CD14-positive monocyte (primary cell): ENCODE data around the gene HMGN5. TPM values are rescaled to one million over a fixed set of nuclear protein-coding genes. Genes with fewer than 3 reads are reported as not detected.

Source experiments
- DNase-seq, 3 donors: peaks; one replicate each; pipeline ENCODE4 v3.0.0-alpha.2; 2011 to 2022
- H2AFZ ChIP-seq: 2 replicates; pipeline ENCODE4 v1.6.0; 2012; ENCODE audit warnings: mild to moderate bottlenecking, low read depth, low read length, inconsistent platforms; ENCODE audit not compliant: insufficient read depth, poor library complexity, severe bottlenecking
- H3K27ac ChIP-seq, 2 donors: 1 replicate in 1 of 2; 2 replicates in 1 of 2; pipeline ENCODE4 v1.5.1; 2012 to 2013; ENCODE audit warnings: low read length in 2 of 2, control low read depth in 1 of 2, inconsistent platforms in 1 of 2, low read depth in 1 of 2, mild to moderate bottlenecking in 1 of 2
- H3K27me3 ChIP-seq, 2 donors: one replicate each; pipeline versions ENCODE4 v1.6.0 to v1.6.1; 2011 to 2013; ENCODE audit warnings: low read length in 2 of 2; ENCODE audit not compliant: control insufficient read depth in 2 of 2, insufficient read depth in 2 of 2
- H3K36me3 ChIP-seq, 2 donors: replicated peaks in 1 of 2; 1 replicate in 1 of 2; 2 replicates in 1 of 2; pipeline versions ENCODE4 v1.5.1 to v1.6.1; 2012 to 2013; ENCODE audit warnings: low read length in 2 of 2, control low read depth in 1 of 2, inconsistent platforms in 1 of 2, mild to moderate bottlenecking in 1 of 2; ENCODE audit not compliant: insufficient read depth in 2 of 2, control insufficient read depth in 1 of 2
- H3K4me1 ChIP-seq, 2 donors: 1 replicate in 1 of 2; 2 replicates in 1 of 2; pipeline versions ENCODE4 v1.5.1 to v1.6.1; 2012 to 2013; ENCODE audit warnings: low read length in 2 of 2, control low read depth in 1 of 2, inconsistent platforms in 1 of 2, mild to moderate bottlenecking in 1 of 2, moderate library complexity in 1 of 2; ENCODE audit not compliant: insufficient read depth in 2 of 2, control insufficient read depth in 1 of 2
- H3K4me2 ChIP-seq: replicated peaks from 2 replicates; pipeline ENCODE3; 2012; ENCODE audit warnings: low read length, moderate library complexity, mild to moderate bottlenecking; ENCODE audit not compliant: poor library complexity, severe bottlenecking; ENCODE audit errors: extremely low read depth
- H3K4me3 ChIP-seq, 3 experiments: fragments of 200-600 bp in 1 of 3; sonication (generic) in 1 of 3; replicated peaks in 1 of 3; 1 replicate in 2 of 3; 2 replicates in 1 of 3; pipeline ENCODE4 v1.5.1; 2011 to 2013; ENCODE audit warnings: low read length in 3 of 3, mild to moderate bottlenecking in 3 of 3, control low read depth in 2 of 3, low read depth in 2 of 3, inconsistent platforms in 1 of 3, moderate library complexity in 1 of 3
- H3K79me2 ChIP-seq: 2 replicates; pipeline ENCODE4 v1.6.0; 2012; ENCODE audit warnings: mild to moderate bottlenecking, control low read depth, inconsistent platforms, low read length, moderate library complexity; ENCODE audit not compliant: insufficient read depth
- H3K9ac ChIP-seq: 2 replicates; pipeline ENCODE4 v1.6.0; 2017; ENCODE audit warnings: low read length, mild to moderate bottlenecking; ENCODE audit not compliant: insufficient read depth, poor library complexity, severe bottlenecking
- H3K9me3 ChIP-seq, 2 donors: replicated peaks in 1 of 2; 1 replicate in 1 of 2; 2 replicates in 1 of 2; pipeline versions ENCODE4 v1.5.1 to v1.6.1; 2012 to 2013; ENCODE audit warnings: low read length in 2 of 2, control low read depth in 1 of 2; ENCODE audit not compliant: control insufficient read depth in 1 of 2, insufficient read depth in 1 of 2
- H4K20me1 ChIP-seq: 2 replicates; pipeline ENCODE4 v1.6.0; 2012; ENCODE audit warnings: mild to moderate bottlenecking, low read length, control low read depth, moderate library complexity; ENCODE audit not compliant: insufficient read depth
- H3K27ac Mint-ChIP-seq, 7 donors: one replicate each; pipeline ENCODE4 v1.8.0; 2020; ENCODE audit warnings: mild to moderate bottlenecking in 7 of 7, mixed read lengths in 7 of 7, moderate library complexity in 6 of 7, inconsistent platforms in 2 of 7
- H3K27me3 Mint-ChIP-seq, 3 donors: one replicate each; pipeline ENCODE4 v1.8.0; 2021 to 2022; ENCODE audit warnings: low read depth in 3 of 3, mild to moderate bottlenecking in 3 of 3, mixed read lengths in 3 of 3, moderate library complexity in 3 of 3, inconsistent platforms in 1 of 3
- H3K36me3 Mint-ChIP-seq, 2 donors: one replicate each; pipeline ENCODE4 v1.8.0; 2020; ENCODE audit warnings: mixed read lengths in 2 of 2, inconsistent platforms in 1 of 2, mild to moderate bottlenecking in 1 of 2
- H3K4me1 Mint-ChIP-seq: one replicate; pipeline ENCODE4 v1.8.0; 2020; ENCODE audit warnings: mild to moderate bottlenecking, mixed read lengths
- H3K4me3 Mint-ChIP-seq, 2 donors: one replicate each; pipeline ENCODE4 v1.8.0; 2020; ENCODE audit warnings: mild to moderate bottlenecking in 2 of 2, mixed read lengths in 2 of 2, moderate library complexity in 1 of 2
- H3K9me3 Mint-ChIP-seq, 7 donors: one replicate each; pipeline ENCODE4 v1.8.0; 2020 to 2022; ENCODE audit warnings: mixed read lengths in 7 of 7, mild to moderate bottlenecking in 6 of 7, moderate library complexity in 6 of 7, inconsistent platforms in 2 of 7
- WGBS: methylation state at CpG from one replicate; pipeline ENCODE4 v1.1.5; 2013; ENCODE audit warnings: missing lambda C conversion rate; ENCODE audit not compliant: insufficient coverage; 5-methylcytosine and 5-hydroxymethylcytosine counted together
- intact Hi-C, 2 donors: fragments of 100-400 bp; cut with micrococcal nuclease; formaldehyde crosslinking; loops; one replicate each; pipeline versions ENCODE4 v1.15.0 to v1.15.1; 2023
- polyA plus RNA-seq, 3 donors: library from polyadenylated mRNA; depleted of rRNA in 1 of 3; unstranded in 2 of 3; stranded (reverse) in 1 of 3; fragments of 300-500 nt in 2 of 3; fragments of >200 nt in 1 of 3; fragmentation: Illumina TruSeq in 2 of 3; gene quantifications; 1 replicate in 2 of 3; 2 replicates in 1 of 3; pipeline ENCODE4 v1.2.3, GENCODE V29; 2012 to 2021
- TF ChIP-seq, protein P1 (sequence below): fragments of 200-600 bp; IDR thresholded peaks from one replicate; pipeline ENCODE4 v1.8.0; 2022; ENCODE audit warnings: antibody characterized with exemption, mild to moderate bottlenecking

Gene HMGN5
- polyA plus RNA-seq, 3 donors, result 0.20 to 0.86 TPM; not detected in 1

DNA sequence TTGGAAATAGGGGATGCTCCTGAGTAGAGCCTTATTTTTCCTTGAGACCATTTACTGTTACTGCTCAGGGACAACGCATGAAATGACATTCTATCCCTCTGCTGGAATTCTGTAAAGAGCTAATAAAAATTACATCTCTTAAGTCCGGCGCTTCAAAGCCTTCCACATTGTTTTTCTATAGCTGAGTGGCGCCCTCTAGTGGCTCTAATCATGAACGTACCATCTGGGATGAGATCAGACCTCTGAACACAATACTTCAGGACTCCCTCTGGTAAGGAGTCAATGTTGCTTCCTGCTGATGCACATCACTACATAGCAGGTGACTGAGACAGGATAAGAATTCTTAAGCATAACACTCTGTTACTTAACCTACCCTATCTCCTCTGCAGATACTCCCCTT, 6.0 kb downstream of the HMGN5 start:
- Mint-ChIP-seq H3K4me3 (no peak overlapping the region), H3K27me3 (no peaks in the 10 kb centered on the region), H3K27ac (no peak overlapping the region), H3K4me1 (peaks cover 14% of the 10 kb centered on the region), H3K36me3 (no peaks in the 10 kb centered on the region), H3K9me3 (peaks cover 0 to 1% (median 0%) of the 10 kb centered on the region in 7 donors)
- no peaks in the 10 kb centered on the region for H3K9me3 ChIP-seq
- peaks cover 2 to 5% of the 10 kb centered on the region in 2 donors for H3K4me1 ChIP-seq
- H2AFZ ChIP-seq, result no peak overlapping the region
- peak; percentile 34 to 52 (median 49) for DNase-seq
- intact Hi-C loops, result no loop called here
- H3K79me2 ChIP-seq, result no peaks in the 10 kb centered on the region
- H3K4me3 ChIP-seq, result no peak overlapping the region
- no peak overlapping the region for H3K27ac ChIP-seq
- H3K9ac ChIP-seq, result no peak overlapping the region
- no peaks in the 10 kb centered on the region for H3K36me3 ChIP-seq
- no CpG with 5 or more reads among the region's 5 CpGs for WGBS
- no peaks in the 10 kb centered on the region for H4K20me1 ChIP-seq
- TF ChIP-seq, protein P1, sequence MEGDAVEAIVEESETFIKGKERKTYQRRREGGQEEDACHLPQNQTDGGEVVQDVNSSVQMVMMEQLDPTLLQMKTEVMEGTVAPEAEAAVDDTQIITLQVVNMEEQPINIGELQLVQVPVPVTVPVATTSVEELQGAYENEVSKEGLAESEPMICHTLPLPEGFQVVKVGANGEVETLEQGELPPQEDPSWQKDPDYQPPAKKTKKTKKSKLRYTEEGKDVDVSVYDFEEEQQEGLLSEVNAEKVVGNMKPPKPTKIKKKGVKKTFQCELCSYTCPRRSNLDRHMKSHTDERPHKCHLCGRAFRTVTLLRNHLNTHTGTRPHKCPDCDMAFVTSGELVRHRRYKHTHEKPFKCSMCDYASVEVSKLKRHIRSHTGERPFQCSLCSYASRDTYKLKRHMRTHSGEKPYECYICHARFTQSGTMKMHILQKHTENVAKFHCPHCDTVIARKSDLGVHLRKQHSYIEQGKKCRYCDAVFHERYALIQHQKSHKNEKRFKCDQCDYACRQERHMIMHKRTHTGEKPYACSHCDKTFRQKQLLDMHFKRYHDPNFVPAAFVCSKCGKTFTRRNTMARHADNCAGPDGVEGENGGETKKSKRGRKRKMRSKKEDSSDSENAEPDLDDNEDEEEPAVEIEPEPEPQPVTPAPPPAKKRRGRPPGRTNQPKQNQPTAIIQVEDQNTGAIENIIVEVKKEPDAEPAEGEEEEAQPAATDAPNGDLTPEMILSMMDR, result peak; percentile 73
- H3K4me2 ChIP-seq, result no peak overlapping the region
- no peaks in the 10 kb centered on the region for H3K27me3 ChIP-seq

DNA sequence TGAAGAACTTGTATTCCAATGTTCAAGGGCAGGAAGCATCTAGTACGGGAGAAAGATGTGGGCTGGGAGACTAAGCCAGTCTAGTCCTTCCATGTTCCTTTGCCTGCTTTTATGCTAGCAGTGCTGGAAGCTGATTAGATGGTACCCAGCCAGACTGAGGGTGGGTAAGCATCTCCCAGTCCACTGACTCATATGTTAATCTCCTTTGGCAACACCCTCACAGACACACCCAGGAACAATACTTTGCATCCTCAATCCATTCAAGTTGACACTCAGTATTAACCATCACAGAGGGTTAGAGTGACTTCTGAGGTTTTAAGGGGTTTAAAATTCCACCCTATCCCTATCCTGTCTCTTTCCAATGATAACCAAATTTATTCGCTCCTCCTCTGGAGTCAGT, 6.5 kb downstream of the HMGN5 start:
- TF ChIP-seq, protein P1, result no peak
- Mint-ChIP-seq H3K9me3 (peaks cover 0 to 1% (median 0%) of the 10 kb centered on the region in 7 donors), H3K27me3 (no peaks in the 10 kb centered on the region), H3K4me1 (peaks cover 11% of the 10 kb centered on the region), H3K4me3 (no peak overlapping the region), H3K27ac (no peak overlapping the region), H3K36me3 (no peaks in the 10 kb centered on the region)
- no peaks in the 10 kb centered on the region for H4K20me1 ChIP-seq
- intact Hi-C loops, result no loop called here
- H3K4me3 ChIP-seq, result no peak overlapping the region
- DNase-seq, result no peak
- no peaks in the 10 kb centered on the region for H3K27me3 ChIP-seq
- H3K27ac ChIP-seq, result no peak overlapping the region
- no peaks in the 10 kb centered on the region for H3K9me3 ChIP-seq
- no peak overlapping the region for H2AFZ ChIP-seq
- H3K4me2 ChIP-seq, result no peak overlapping the region
- H3K36me3 ChIP-seq, result no peaks in the 10 kb centered on the region
- WGBS, result no CpG with 5 or more reads among the region's 2 CpGs
- no peaks in the 10 kb centered on the region for H3K79me2 ChIP-seq
- peaks cover 0 to 4% of the 10 kb centered on the region in 2 donors for H3K4me1 ChIP-seq
- no peak overlapping the region for H3K9ac ChIP-seq
